Cardiac fibroblast (primary cell): ENCODE data around the gene ANKS6.
A peak's percentile ranks its signal among the peaks of the same experiment; 100 is the strongest.

Source experiments
- DNase-seq, 2 donors: peaks; one replicate each; pipeline versions ENCODE4 v3.0.0 to v3.0.0-alpha.2; 2010; ENCODE audit warnings: low read depth in 2 of 2
- H3K4me3 ChIP-seq, 2 donors: replicated peaks in 1 of 2; 1 replicate in 1 of 2; 2 replicates in 1 of 2; pipeline ENCODE4 v1.5.1; 2011; ENCODE audit warnings: low read depth in 2 of 2, low read length in 2 of 2, mild to moderate bottlenecking in 2 of 2, moderate library complexity in 1 of 2
- TF ChIP-seq, protein P1 (sequence below): IDR thresholded peaks from one replicate; pipeline ENCODE4 v1.5.1; 2011; ENCODE audit warnings: low read depth, mild to moderate bottlenecking, low read length, inconsistent platforms

The ANKS6 gene

DNA sequence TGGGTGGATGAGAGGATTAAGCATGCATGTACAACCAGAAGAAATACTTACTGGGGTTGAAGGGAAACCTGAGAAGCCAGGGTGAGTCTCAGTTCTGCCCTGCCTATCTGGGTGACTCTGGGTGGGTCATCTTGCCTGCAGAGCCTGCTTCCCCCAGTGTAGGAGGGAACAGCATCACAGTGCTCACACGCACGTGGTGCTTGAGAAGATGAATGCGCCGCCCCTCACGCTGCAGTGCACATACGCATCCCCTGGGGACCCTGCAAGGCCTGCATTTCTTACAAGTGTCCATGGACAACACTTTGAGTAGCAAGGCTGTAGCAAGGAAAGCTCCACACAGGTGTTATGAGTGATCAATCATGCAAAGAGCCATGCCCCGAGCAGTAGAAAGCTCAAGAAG, 68.9 kb downstream of the ANKS6 start:
- H3K4me3 ChIP-seq: no peak overlapping the region
- no peak for DNase-seq
- TF ChIP-seq, protein P1, sequence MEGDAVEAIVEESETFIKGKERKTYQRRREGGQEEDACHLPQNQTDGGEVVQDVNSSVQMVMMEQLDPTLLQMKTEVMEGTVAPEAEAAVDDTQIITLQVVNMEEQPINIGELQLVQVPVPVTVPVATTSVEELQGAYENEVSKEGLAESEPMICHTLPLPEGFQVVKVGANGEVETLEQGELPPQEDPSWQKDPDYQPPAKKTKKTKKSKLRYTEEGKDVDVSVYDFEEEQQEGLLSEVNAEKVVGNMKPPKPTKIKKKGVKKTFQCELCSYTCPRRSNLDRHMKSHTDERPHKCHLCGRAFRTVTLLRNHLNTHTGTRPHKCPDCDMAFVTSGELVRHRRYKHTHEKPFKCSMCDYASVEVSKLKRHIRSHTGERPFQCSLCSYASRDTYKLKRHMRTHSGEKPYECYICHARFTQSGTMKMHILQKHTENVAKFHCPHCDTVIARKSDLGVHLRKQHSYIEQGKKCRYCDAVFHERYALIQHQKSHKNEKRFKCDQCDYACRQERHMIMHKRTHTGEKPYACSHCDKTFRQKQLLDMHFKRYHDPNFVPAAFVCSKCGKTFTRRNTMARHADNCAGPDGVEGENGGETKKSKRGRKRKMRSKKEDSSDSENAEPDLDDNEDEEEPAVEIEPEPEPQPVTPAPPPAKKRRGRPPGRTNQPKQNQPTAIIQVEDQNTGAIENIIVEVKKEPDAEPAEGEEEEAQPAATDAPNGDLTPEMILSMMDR: no peak

DNA sequence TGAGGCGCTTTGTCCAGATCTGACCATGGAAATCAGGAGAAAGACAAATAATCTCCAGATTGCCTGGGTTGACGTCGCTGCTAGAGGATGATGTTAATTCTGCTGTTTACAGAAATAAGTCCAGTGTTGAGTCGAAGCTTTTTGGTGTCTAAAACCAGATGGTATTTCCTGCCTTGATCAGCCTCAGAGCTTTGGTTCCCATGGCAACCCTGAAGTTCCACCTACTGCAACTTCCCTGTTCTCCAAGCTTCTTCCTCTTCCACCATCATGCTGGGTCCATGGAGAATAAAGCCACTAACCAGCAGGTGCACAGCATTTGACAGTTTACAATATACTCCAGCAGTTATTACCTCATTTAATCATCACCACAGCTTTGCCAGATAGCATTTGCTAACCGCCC, 69.6 kb downstream of the ANKS6 start:
- TF ChIP-seq, protein P1: no peak
- peak; percentile 56 to 67 for DNase-seq
- no peak overlapping the region for H3K4me3 ChIP-seq

DNA sequence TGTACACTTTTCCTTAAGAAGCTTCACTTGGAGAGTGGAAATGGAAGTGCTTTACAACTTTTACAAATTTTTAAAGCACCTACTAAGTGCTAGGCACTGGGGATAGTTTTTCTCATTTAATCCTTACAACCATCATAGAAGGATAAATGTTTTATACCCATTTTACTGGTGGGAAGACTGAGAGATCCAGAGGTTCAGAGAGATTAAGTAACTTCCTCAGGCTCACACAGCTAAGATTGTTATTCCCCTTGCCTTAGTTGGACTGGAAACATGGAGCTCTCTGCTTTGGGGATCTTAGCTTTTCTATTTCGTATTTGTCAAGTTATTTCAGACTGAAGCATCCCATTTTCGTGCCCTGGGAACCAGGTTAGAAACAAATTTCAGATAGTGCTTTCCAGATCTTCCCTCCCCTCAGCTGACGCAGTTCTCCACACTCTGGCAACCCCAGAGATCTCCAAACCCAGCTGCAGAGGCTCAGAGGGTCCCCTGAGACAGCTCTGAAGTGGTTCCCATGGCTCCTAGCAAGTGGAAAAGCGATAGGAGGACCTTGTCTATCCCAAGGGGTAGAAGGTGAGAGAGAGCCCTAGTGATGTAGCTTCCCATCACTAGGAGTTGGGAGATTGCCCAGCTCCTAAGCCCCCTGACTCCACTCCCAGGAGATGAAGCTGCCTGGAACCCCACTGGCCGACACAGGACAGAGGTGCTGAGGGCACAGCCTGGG, 71.4 kb downstream of the ANKS6 start:
- TF ChIP-seq, protein P1: no peak
- DNase-seq: no peak
- H3K4me3 ChIP-seq: no peak overlapping the region

DNA sequence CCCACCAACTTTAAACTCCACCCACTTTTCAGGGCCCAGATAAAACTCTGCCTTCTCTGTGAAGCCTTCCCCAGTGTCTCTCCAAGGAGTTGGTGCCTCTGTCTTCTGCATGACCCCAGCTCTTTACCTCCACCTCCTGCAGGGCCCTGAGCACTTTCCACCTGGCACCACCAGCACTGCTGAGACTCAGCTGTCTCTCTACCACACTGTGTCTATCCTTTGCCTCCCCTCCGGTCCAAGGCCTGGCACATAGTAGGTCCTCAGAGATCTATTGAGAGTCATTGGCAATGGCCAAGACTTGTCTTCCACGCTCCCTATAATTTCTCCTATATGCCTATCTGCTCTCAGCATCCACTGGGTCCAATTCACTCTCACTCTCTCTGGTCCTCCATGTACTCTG, 74.7 kb downstream of the ANKS6 start:
- no peak for DNase-seq
- TF ChIP-seq, protein P1: no peak
- H3K4me3 ChIP-seq: no peak overlapping the region

DNA sequence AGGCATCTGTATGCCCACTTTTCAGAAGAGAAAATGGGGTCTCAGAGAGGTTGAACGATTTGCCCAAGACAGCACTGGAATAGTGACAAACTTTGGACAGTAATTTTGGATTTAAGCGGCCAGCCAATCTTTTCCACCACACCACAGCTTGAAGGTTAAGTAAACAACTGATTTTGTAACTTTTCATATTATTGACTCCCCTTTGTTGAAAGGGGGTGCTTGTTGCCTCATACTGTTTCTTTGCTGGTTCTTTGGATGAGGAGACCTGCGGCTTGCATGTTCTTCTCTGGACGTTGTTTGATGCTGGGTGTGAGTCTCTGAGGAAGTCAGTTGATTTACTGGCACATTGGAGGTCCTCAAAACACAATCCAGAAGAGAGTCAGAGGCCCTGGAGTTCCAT, 76.0 kb downstream of the ANKS6 start:
- H3K4me3 ChIP-seq: no peak overlapping the region
- TF ChIP-seq, protein P1: no peak
- DNase-seq: no peak

DNA sequence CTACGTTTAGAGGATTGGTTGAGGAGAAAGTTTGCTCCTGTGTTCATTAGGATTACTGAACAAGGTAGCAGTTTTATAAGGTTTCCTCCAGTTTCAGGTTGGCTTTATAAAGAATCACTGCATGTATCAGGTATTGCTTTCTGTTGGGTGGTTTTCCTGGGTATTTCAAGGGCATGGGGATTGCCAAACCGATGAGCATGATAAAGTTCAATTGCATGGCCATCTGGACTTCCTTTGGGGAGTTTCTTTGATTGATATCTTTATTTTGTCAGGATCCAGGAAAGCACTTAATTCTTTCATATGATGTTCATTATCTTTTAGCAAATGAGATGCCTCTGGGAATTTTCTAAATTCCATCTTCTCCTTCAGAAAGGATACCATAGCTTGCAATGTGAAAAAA, 77.3 kb downstream of the ANKS6 start:
- no peak overlapping the region for H3K4me3 ChIP-seq
- no peak for DNase-seq
- TF ChIP-seq, protein P1: no peak

DNA sequence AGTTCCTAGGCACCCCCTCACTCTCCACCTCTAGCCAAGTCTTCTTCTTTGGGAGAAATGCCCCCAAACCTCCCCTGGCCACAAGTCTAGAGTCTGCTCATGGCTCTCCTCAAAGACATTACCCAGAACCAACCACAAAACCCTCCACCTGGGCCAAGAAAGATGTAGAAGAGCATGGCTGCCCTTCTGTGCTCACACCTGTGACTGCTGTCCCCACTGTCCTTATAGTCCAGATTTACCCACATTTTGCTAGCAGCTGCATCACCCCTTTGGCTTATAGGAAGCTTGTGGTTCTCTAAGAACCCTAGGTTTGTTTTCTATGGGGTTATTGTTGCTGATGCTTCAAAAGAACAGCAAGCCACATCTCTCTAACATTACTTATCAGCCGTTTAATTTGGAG, 81.5 kb downstream of the ANKS6 start:
- DNase-seq: no peak
- TF ChIP-seq, protein P1: no peak
- H3K4me3 ChIP-seq: no peak overlapping the region
